GM19372 (cell line): ENCODE results near the gene XPO4.
"Not testable (repeated sequence)": the region's sequence is repeated elsewhere in the genome, so short reads cannot be mapped to it uniquely, and the experiment has no call there.

ENCODE experiments used
- ATAC-seq: cut with Tn5 transposase; IDR thresholded peaks from one replicate; pipeline ENCODE4 v1.9.1; 2021; ENCODE audit warnings: mild to moderate bottlenecking, low read depth, moderate library complexity; ENCODE audit not compliant: unreplicated experiment

XPO4 gene

GRCh38 chr13:20796791-20797508 is 105.6 kb downstream of the XPO4 start:
- no peak for ATAC-seq

- ATAC-seq, result no peak
Observed at GRCh38 chr13:20789665-20790064, 112.9 kb downstream of the XPO4 start.

GRCh38 chr13:20788312-20788711 is 114.2 kb downstream of the XPO4 start:
- ATAC-seq, result no peak

- no peak for ATAC-seq
Observed at GRCh38 chr13:20787180-20787579, 115.4 kb downstream of the XPO4 start.

GRCh38 chr13:20782116-20782708 is 120.3 kb downstream of the XPO4 start:
- ATAC-seq, result no peak

- ATAC-seq, result no peak
Observed at GRCh38 chr13:20780317-20780716, 122.2 kb downstream of the XPO4 start.

GRCh38 chr13:20779405-20779804 is 123.1 kb downstream of the XPO4 start:
- no peak for ATAC-seq

- no peak for ATAC-seq
Observed at GRCh38 chr13:20778311-20778710, 124.2 kb downstream of the XPO4 start.

GRCh38 chr13:20776751-20777150 is 125.8 kb downstream of the XPO4 start:
- ATAC-seq, result no peak

- ATAC-seq, result no peak
Observed at GRCh38 chr13:20775961-20776360, 126.6 kb downstream of the XPO4 start.

GRCh38 chr13:20774746-20775145 is 127.8 kb downstream of the XPO4 start:
- ATAC-seq, result no peak

GRCh38 chr13:20773194-20774080 is 129.1 kb downstream of the XPO4 start, which contains the start of gene EEF1AKMT1:
TSS of gene EEF1AKMT1 (minus strand) at chr13:20773961. CDS start at chr13:20757598, 16,363 bp downstream.
- ATAC-seq, result peak; percentile 90

- no peak for ATAC-seq
Observed at GRCh38 chr13:20772401-20773131, 130.0 kb downstream of the XPO4 start.

- ATAC-seq, result no peak
Observed at GRCh38 chr13:20769834-20770233, 132.7 kb downstream of the XPO4 start.

GRCh38 chr13:20769091-20769490 is 133.5 kb downstream of the XPO4 start:
- no peak for ATAC-seq

GRCh38 chr13:20767309-20767943 is 135.1 kb downstream of the XPO4 start:
- ATAC-seq, result no peak

GRCh38 chr13:20760872-20761271 is 141.7 kb downstream of the XPO4 start:
- no peak for ATAC-seq

GRCh38 chr13:20754009-20754408 is 148.5 kb downstream of the XPO4 start:
- no peak for ATAC-seq

- no peak for ATAC-seq
Observed at GRCh38 chr13:20749377-20749776, 153.2 kb downstream of the XPO4 start.

GRCh38 chr13:20743830-20744404 is 158.6 kb downstream of the XPO4 start:
- ATAC-seq, result not testable (repeated sequence)
